ENCODE measurements around the gene RDH14. TPM values are rescaled to one million over a fixed set of nuclear protein-coding genes. Genes with fewer than 3 reads are reported as not detected.

Gene RDH14
- total RNA-seq, 1 donor from 2014 or later: 15.4 TPM

GRCh38 chr2:18550433-18550832 is 10.0 kb downstream of the RDH14 start:
- no peak for TF ChIP-seq CTCF (IDR thresholded peaks at IDR 0.05; ENCODE audit: unreplicated experiment)
- no peak overlapping the region for H3K4me3 Mint-ChIP-seq (ENCODE audit: unreplicated experiment)
- no peaks in the 10 kb centered on the region for H3K27me3 Mint-ChIP-seq (ENCODE audit: unreplicated experiment)
- no peaks in the 10 kb centered on the region for H3K9me3 Mint-ChIP-seq (ENCODE audit: unreplicated experiment)
- H3K27ac Mint-ChIP-seq (ENCODE audit: unreplicated experiment): no peak overlapping the region
- H3K36me3 Mint-ChIP-seq (ENCODE audit: low read depth, unreplicated experiment): no peaks in the 10 kb centered on the region
- no peak for DNase-seq (ENCODE audit: low spot score)
- no peaks in the 10 kb centered on the region for H3K4me1 Mint-ChIP-seq (ENCODE audit: unreplicated experiment)

GRCh38 chr2:18549083-18549482 is 11.4 kb downstream of the RDH14 start:
- Mint-ChIP-seq H3K36me3 (ENCODE audit: low read depth, unreplicated experiment) (no peaks in the 10 kb centered on the region), H3K4me1 (ENCODE audit: unreplicated experiment) (no peaks in the 10 kb centered on the region), H3K9me3 (ENCODE audit: unreplicated experiment) (no peaks in the 10 kb centered on the region), H3K4me3 (ENCODE audit: unreplicated experiment) (no peak overlapping the region), H3K27ac (ENCODE audit: unreplicated experiment) (no peak overlapping the region), H3K27me3 (ENCODE audit: unreplicated experiment) (no peaks in the 10 kb centered on the region)
- TF ChIP-seq CTCF (IDR thresholded peaks at IDR 0.05; ENCODE audit: unreplicated experiment): no peak
- DNase-seq (ENCODE audit: low spot score): no peak

- Mint-ChIP-seq H3K9me3 (ENCODE audit: unreplicated experiment) (no peaks in the 10 kb centered on the region), H3K27ac (ENCODE audit: unreplicated experiment) (no peak overlapping the region), H3K4me3 (ENCODE audit: unreplicated experiment) (no peak overlapping the region), H3K27me3 (ENCODE audit: unreplicated experiment) (no peaks in the 10 kb centered on the region), H3K4me1 (ENCODE audit: unreplicated experiment) (no peaks in the 10 kb centered on the region), H3K36me3 (ENCODE audit: low read depth, unreplicated experiment) (no peaks in the 10 kb centered on the region)
- TF ChIP-seq CTCF (IDR thresholded peaks at IDR 0.05; ENCODE audit: unreplicated experiment): no peak
- DNase-seq (ENCODE audit: low spot score): no peak
These were observed 11.8 kb downstream of the RDH14 start for GRCh38 chr2:18548621-18549020.

GRCh38 chr2:18546567-18546966 is 13.9 kb downstream of the RDH14 start:
- Mint-ChIP-seq H3K4me1 (ENCODE audit: unreplicated experiment) (no peaks in the 10 kb centered on the region), H3K36me3 (ENCODE audit: low read depth, unreplicated experiment) (no peaks in the 10 kb centered on the region), H3K4me3 (ENCODE audit: unreplicated experiment) (no peak overlapping the region), H3K9me3 (ENCODE audit: unreplicated experiment) (no peaks in the 10 kb centered on the region), H3K27me3 (ENCODE audit: unreplicated experiment) (no peaks in the 10 kb centered on the region), H3K27ac (ENCODE audit: unreplicated experiment) (no peak overlapping the region)
- TF ChIP-seq CTCF (IDR thresholded peaks at IDR 0.05; ENCODE audit: unreplicated experiment): no peak
- DNase-seq (ENCODE audit: low spot score): no peak

- TF ChIP-seq CTCF (IDR thresholded peaks at IDR 0.05; ENCODE audit: unreplicated experiment): no peak
- H3K27ac Mint-ChIP-seq (ENCODE audit: unreplicated experiment): no peak overlapping the region
- no peak overlapping the region for H3K4me3 Mint-ChIP-seq (ENCODE audit: unreplicated experiment)
- H3K27me3 Mint-ChIP-seq (ENCODE audit: unreplicated experiment): no peaks in the 10 kb centered on the region
- H3K4me1 Mint-ChIP-seq (ENCODE audit: unreplicated experiment): no peaks in the 10 kb centered on the region
- H3K9me3 Mint-ChIP-seq (ENCODE audit: unreplicated experiment): no peaks in the 10 kb centered on the region
- no peaks in the 10 kb centered on the region for H3K36me3 Mint-ChIP-seq (ENCODE audit: low read depth, unreplicated experiment)
- DNase-seq (ENCODE audit: low spot score): no peak
These were observed 15.1 kb downstream of the RDH14 start for GRCh38 chr2:18545384-18545783.

Measured in endothelial cell (in vitro differentiated cells).